ENCODE results near the gene ZC3H10. TPM values are rescaled to one million over a fixed set of nuclear protein-coding genes. Genes with fewer than 3 reads are reported as not detected.

Gene ZC3H10
- total RNA-seq, 5 donors from 2014 or later (not counting 1 experiment from before 2014, with no cell fraction given) = 8.4 to 15.1 (median 11.4) TPM

GRCh38 chr12:56098592-56098991 is 19.5 kb upstream of the ZC3H10 start:
- H3K27me3 Mint-ChIP-seq = peaks cover 0 to 4% of the 10 kb centered on the region in 2 donors
- no peak overlapping the region for H3K4me3 ChIP-seq (ENCODE audit: control insufficient read depth in 1 of 2, extremely low read depth in 1 of 2, low read length in 1 of 2)
- peaks cover 0 to 4% of the 10 kb centered on the region in 2 experiments for H3K27me3 ChIP-seq (replicated peaks in 1 of 2; ENCODE audit: control insufficient read depth in 2 of 2, extremely low read depth in 1 of 2, insufficient read depth in 2 of 2, low read length in 1 of 2)
- CTCF ChIA-PET = interaction anchor here in 1 of 2 donors (0.5 kb wide), 1 partner anchor 11 kb away, joined by 5 read pairs; no protein-coding TSS in a partner anchor
- no peak overlapping the region for H3K4me3 Mint-ChIP-seq
- no peaks in the 10 kb centered on the region for H3K9me3 Mint-ChIP-seq
- H3K27ac Mint-ChIP-seq = peak overlapping the region in 1 of 2 donors; percentile 64
- no peaks in the 10 kb centered on the region for H3K36me3 ChIP-seq (ENCODE audit: control insufficient read depth in 2 of 2, extremely low read depth in 1 of 2, insufficient read depth in 1 of 2, low read length in 1 of 2)
- no peak overlapping the region for H3K27ac ChIP-seq (ENCODE audit: low read length)
- POLR2A ChIA-PET = interaction anchor here in 1 of 2 donors (0.7 kb wide), 1 partner anchor 12 kb away, joined by 3 read pairs; no protein-coding TSS in a partner anchor
- peaks cover 29 to 35% (median 32%) of the 10 kb centered on the region in 3 donors for H3K4me1 Mint-ChIP-seq
- H3K9me3 ChIP-seq = no peaks in the 10 kb centered on the region
- H3K4me1 ChIP-seq (ENCODE audit: control insufficient read depth in 1 of 2, extremely low read depth in 1 of 2, insufficient read depth in 2 of 2, low read length in 2 of 2) = peaks cover 25 to 26% of the 10 kb centered on the region in 2 experiments
- no peak for DNase-seq
- no CpG with 5 or more reads among the region's 3 CpGs for WGBS (ENCODE audit: insufficient coverage)
- no peaks in the 10 kb centered on the region for H3K36me3 Mint-ChIP-seq
- no peak for ATAC-seq (replicated peaks in 1 of 4)

- H3K27ac Mint-ChIP-seq = peak overlapping the region; percentile 49 to 79
- H3K9me3 Mint-ChIP-seq = no peaks in the 10 kb centered on the region
- H3K4me1 Mint-ChIP-seq = peaks cover 35 to 45% (median 40%) of the 10 kb centered on the region in 3 donors
- 90% methylated on average over 3 of the region's 4 CpGs for WGBS (ENCODE audit: insufficient coverage)
- ChIA-PET CTCF (no interaction called here), POLR2A (no interaction called here)
- H3K4me1 ChIP-seq (ENCODE audit: control insufficient read depth in 1 of 2, extremely low read depth in 1 of 2, insufficient read depth in 2 of 2, low read length in 2 of 2) = peaks cover 25 to 32% of the 10 kb centered on the region in 2 experiments
- DNase-seq = no peak
- H3K27me3 Mint-ChIP-seq = no peaks in the 10 kb centered on the region
- ATAC-seq (replicated peaks in 1 of 4) = no peak
- no peak overlapping the region for H3K4me3 Mint-ChIP-seq
- H3K27me3 ChIP-seq (replicated peaks in 1 of 2; ENCODE audit: control insufficient read depth in 2 of 2, extremely low read depth in 1 of 2, insufficient read depth in 2 of 2, low read length in 1 of 2) = no peaks in the 10 kb centered on the region
- no peaks in the 10 kb centered on the region for H3K36me3 Mint-ChIP-seq
- H3K9me3 ChIP-seq = no peaks in the 10 kb centered on the region
- no peak overlapping the region for H3K4me3 ChIP-seq (ENCODE audit: control insufficient read depth in 1 of 2, extremely low read depth in 1 of 2, low read length in 1 of 2)
- no peaks in the 10 kb centered on the region for H3K36me3 ChIP-seq (ENCODE audit: control insufficient read depth in 2 of 2, extremely low read depth in 1 of 2, insufficient read depth in 1 of 2, low read length in 1 of 2)
- no peak overlapping the region for H3K27ac ChIP-seq (ENCODE audit: low read length)
Observed at GRCh38 chr12:56099787-56100186, 18.3 kb upstream of the ZC3H10 start.

GRCh38 chr12:56101045-56101444 is 17.0 kb upstream of the ZC3H10 start:
- Histone ChIP-seq H3K27me3 (replicated peaks in 1 of 2; ENCODE audit: control insufficient read depth in 2 of 2, extremely low read depth in 1 of 2, insufficient read depth in 2 of 2, low read length in 1 of 2) (no peaks in the 10 kb centered on the region), H3K4me1 (ENCODE audit: control insufficient read depth in 1 of 2, extremely low read depth in 1 of 2, insufficient read depth in 2 of 2, low read length in 2 of 2) (peaks cover 32 to 43% of the 10 kb centered on the region in 2 experiments), H3K27ac (ENCODE audit: low read length) (peak overlapping the region; percentile 72), H3K9me3 (no peaks in the 10 kb centered on the region), H3K4me3 (ENCODE audit: control insufficient read depth in 1 of 2, extremely low read depth in 1 of 2, low read length in 1 of 2) (no peak overlapping the region), H3K36me3 (ENCODE audit: control insufficient read depth in 2 of 2, extremely low read depth in 1 of 2, insufficient read depth in 1 of 2, low read length in 1 of 2) (no peaks in the 10 kb centered on the region)
- CTCF ChIA-PET = interaction anchor here in 1 of 2 donors (0.7 kb wide), 1 partner anchor 1708 kb away, joined by 3 read pairs; no protein-coding TSS in a partner anchor
- POLR2A ChIA-PET = no interaction called here
- H3K27ac Mint-ChIP-seq = peak overlapping the region; percentile 99 to 100
- no peak overlapping the region for H3K4me3 Mint-ChIP-seq
- 74% methylated on average over 3 of the region's 14 CpGs for WGBS (ENCODE audit: insufficient coverage)
- H3K36me3 Mint-ChIP-seq = no peaks in the 10 kb centered on the region
- H3K27me3 Mint-ChIP-seq = no peaks in the 10 kb centered on the region
- H3K9me3 Mint-ChIP-seq = no peaks in the 10 kb centered on the region
- DNase-seq (no peak), ATAC-seq (replicated peaks in 1 of 4) (no peak)
- peaks cover 45 to 57% (median 51%) of the 10 kb centered on the region in 3 donors for H3K4me1 Mint-ChIP-seq

- no peak for DNase-seq
- peaks cover 35 to 49% of the 10 kb centered on the region in 2 experiments for H3K4me1 ChIP-seq (ENCODE audit: control insufficient read depth in 1 of 2, extremely low read depth in 1 of 2, insufficient read depth in 2 of 2, low read length in 2 of 2)
Observed at GRCh38 chr12:56102683-56103065, 15.4 kb upstream of the ZC3H10 start.

GRCh38 chr12:56103066-56103711 is 14.9 kb upstream of the ZC3H10 start:
- Mint-ChIP-seq H3K36me3 (peaks cover 17% of the 10 kb centered on the region), H3K27me3 (no peaks in the 10 kb centered on the region), H3K4me1 (peaks cover 55 to 66% (median 63%) of the 10 kb centered on the region in 3 donors), H3K27ac (peak overlapping the region; percentile 99 to 100), H3K4me3 (peak overlapping the region; percentile 94 to 98 (median 96)), H3K9me3 (no peaks in the 10 kb centered on the region)
- POLR2A ChIA-PET = interaction anchor here in 1 of 2 donors (0.7 to 1.1 kb wide), 3 partner anchors 14 to 129 kb away, joined by 4 to 5 read pairs (median 4); partner anchors contain the start of genes RAB5B and ZC3H10
- CTCF ChIA-PET = interaction anchor here (0.5 to 2.0 kb wide), 9 partner anchors 15 to 172 kb away, joined by 3 to 11 read pairs (median 4); partner anchors contain the start of genes ZC3H10 (in 2 of the 2), ESYT1 (in 1 of the 2) and RNF41 (in 1 of the 2)
- peak overlapping the region; percentile 72 for H3K27ac ChIP-seq (ENCODE audit: low read length)
- H3K4me3 ChIP-seq (ENCODE audit: control insufficient read depth in 1 of 2, extremely low read depth in 1 of 2, low read length in 1 of 2) = peak overlapping the region; percentile 73 to 92
- H3K9me3 ChIP-seq = no peaks in the 10 kb centered on the region
- ATAC-seq (replicated peaks in 1 of 4) (peak in 3 of 4 experiments; percentile 17 to 29 (median 19)), DNase-seq (peak in 6 of 35 experiments; percentile 5 to 63 (median 30))
- no peaks in the 10 kb centered on the region for H3K27me3 ChIP-seq (replicated peaks in 1 of 2; ENCODE audit: control insufficient read depth in 2 of 2, extremely low read depth in 1 of 2, insufficient read depth in 2 of 2, low read length in 1 of 2)
- H3K36me3 ChIP-seq (ENCODE audit: control insufficient read depth in 2 of 2, extremely low read depth in 1 of 2, insufficient read depth in 1 of 2, low read length in 1 of 2) = peaks cover 7 to 16% of the 10 kb centered on the region in 2 donors
- peaks cover 35 to 49% of the 10 kb centered on the region in 2 experiments for H3K4me1 ChIP-seq (ENCODE audit: control insufficient read depth in 1 of 2, extremely low read depth in 1 of 2, insufficient read depth in 2 of 2, low read length in 2 of 2)
- WGBS (ENCODE audit: insufficient coverage) = no CpG with 5 or more reads among the region's 6 CpGs

More at GRCh38 chr12:56102683-56103065, 15.4 kb upstream of the ZC3H10 start:
- no peaks in the 10 kb centered on the region for H3K27me3 Mint-ChIP-seq
- H3K27ac Mint-ChIP-seq = peak overlapping the region; percentile 99 to 100
- ATAC-seq (replicated peaks in 1 of 4) = no peak
- peaks cover 7 to 11% of the 10 kb centered on the region in 2 donors for H3K36me3 ChIP-seq (ENCODE audit: control insufficient read depth in 2 of 2, extremely low read depth in 1 of 2, insufficient read depth in 1 of 2, low read length in 1 of 2)
- no peaks in the 10 kb centered on the region for H3K9me3 Mint-ChIP-seq
- no CpG with 5 or more reads among the region's 1 CpG for WGBS (ENCODE audit: insufficient coverage)
- no peaks in the 10 kb centered on the region for H3K9me3 ChIP-seq
- CTCF ChIA-PET = interaction anchor here (0.6 to 2.0 kb wide), 9 partner anchors 15 to 357 kb away, joined by 3 to 11 read pairs (median 5); partner anchors contain the start of genes ZC3H10 (in 2 of the 2), ESYT1 (in 1 of the 2) and RNF41 (in 1 of the 2)
- POLR2A ChIA-PET = interaction anchor here (0.5 to 1.1 kb wide), 6 partner anchors 14 to 148 kb away, joined by 3 to 5 read pairs (median 4); partner anchors contain the start of gene ZC3H10 (in 1 of the 2)
- H3K4me1 Mint-ChIP-seq = peaks cover 55 to 66% (median 63%) of the 10 kb centered on the region in 3 donors
- H3K4me3 Mint-ChIP-seq = peak overlapping the region; percentile 94 to 98 (median 96)
- H3K36me3 Mint-ChIP-seq = peaks cover 13% of the 10 kb centered on the region
- H3K27ac ChIP-seq (ENCODE audit: low read length) = peak overlapping the region; percentile 72
- H3K4me3 ChIP-seq (ENCODE audit: control insufficient read depth in 1 of 2, extremely low read depth in 1 of 2, low read length in 1 of 2) = peak overlapping the region; percentile 17 to 92
- no peaks in the 10 kb centered on the region for H3K27me3 ChIP-seq (replicated peaks in 1 of 2; ENCODE audit: control insufficient read depth in 2 of 2, extremely low read depth in 1 of 2, insufficient read depth in 2 of 2, low read length in 1 of 2)

GRCh38 chr12:56103823-56104108 is 14.3 kb upstream of the ZC3H10 start:
- POLR2A ChIA-PET = interaction anchor here in 1 of 2 donors (1.0 to 2.1 kb wide), 6 partner anchors 13 to 130 kb away, joined by 3 to 7 read pairs (median 5); partner anchors contain the start of genes RAB5B, RNF41 and RPL41
- H3K4me3 ChIP-seq (ENCODE audit: control insufficient read depth in 1 of 2, extremely low read depth in 1 of 2, low read length in 1 of 2) = peak overlapping the region; percentile 73 to 92
- 0% methylated on average over 7 of the region's 8 CpGs for WGBS (ENCODE audit: insufficient coverage)

More at GRCh38 chr12:56103823-56104108, 14.3 kb upstream of the ZC3H10 start:
- no peaks in the 10 kb centered on the region for H3K9me3 Mint-ChIP-seq
- Histone ChIP-seq H3K27me3 (replicated peaks in 1 of 2; ENCODE audit: control insufficient read depth in 2 of 2, extremely low read depth in 1 of 2, insufficient read depth in 2 of 2, low read length in 1 of 2) (no peaks in the 10 kb centered on the region), H3K9me3 (no peaks in the 10 kb centered on the region), H3K36me3 (ENCODE audit: control insufficient read depth in 2 of 2, extremely low read depth in 1 of 2, insufficient read depth in 1 of 2, low read length in 1 of 2) (peaks cover 7 to 22% of the 10 kb centered on the region in 2 donors), H3K27ac (ENCODE audit: low read length) (peak overlapping the region; percentile 72), H3K4me1 (ENCODE audit: control insufficient read depth in 1 of 2, extremely low read depth in 1 of 2, insufficient read depth in 2 of 2, low read length in 2 of 2) (peaks cover 35 to 49% of the 10 kb centered on the region in 2 experiments)
- peaks cover 22% of the 10 kb centered on the region for H3K36me3 Mint-ChIP-seq
- CTCF ChIA-PET = interaction anchor here in 1 of 2 donors (0.5 to 2.0 kb wide), 15 partner anchors 13 to 286 kb away, joined by 3 to 11 read pairs (median 5); partner anchors contain the start of genes CNPY2, COQ10A, ESYT1 and ORMDL2
- no peak for DNase-seq
- peaks cover 55 to 66% (median 63%) of the 10 kb centered on the region in 3 donors for H3K4me1 Mint-ChIP-seq
- H3K27me3 Mint-ChIP-seq = no peaks in the 10 kb centered on the region
- peak overlapping the region; percentile 94 to 98 (median 96) for H3K4me3 Mint-ChIP-seq
- no peak for ATAC-seq (replicated peaks in 1 of 4)
- peak overlapping the region; percentile 99 to 100 for H3K27ac Mint-ChIP-seq

Data from T-cell (primary cell).